HEK293 (cell line): ENCODE results near the gene GNG7.

Experiments
- GLI2 ChIP-seq: fragments of 450-650 bp; formaldehyde crosslinking; IDR thresholded peaks from 2 replicates; pipeline ENCODE4; 2017; ENCODE audit warnings: missing biosample characterization, missing genetic modification characterization, low read depth, borderline replicate concordance
- SP2 ChIP-seq: fragments of 450-650 bp; formaldehyde crosslinking; IDR thresholded peaks from 2 replicates; pipeline ENCODE4 v1.5.1; 2016; ENCODE audit warnings: missing biosample characterization, missing genetic modification characterization
- TCF7L2 ChIP-seq: IDR thresholded peaks from 2 replicates; pipeline ENCODE4 v1.6.1; 2011; ENCODE audit warnings: low read depth, mild to moderate bottlenecking, inconsistent platforms, low read length, moderate library complexity, borderline replicate concordance
- ZBTB1 ChIP-seq: fragments of 450-650 bp; formaldehyde crosslinking; IDR thresholded peaks from 2 replicates; pipeline ENCODE4 v1.5.1; 2016; ENCODE audit warnings: missing biosample characterization, missing genetic modification characterization
- ZNF202 ChIP-seq: fragments of 450-650 bp; formaldehyde crosslinking; IDR thresholded peaks from 2 replicates; pipeline ENCODE4 v1.5.1; 2016; ENCODE audit warnings: missing biosample characterization, missing genetic modification characterization, borderline replicate concordance
- ZNF23 ChIP-seq: fragments of 450-650 bp; formaldehyde crosslinking; IDR thresholded peaks from 2 replicates; pipeline ENCODE4 v1.5.1; 2016; ENCODE audit warnings: missing biosample characterization, missing genetic modification characterization, borderline replicate concordance
- ZNF324 ChIP-seq: fragments of 450-650 bp; formaldehyde crosslinking; IDR thresholded peaks from 2 replicates; pipeline ENCODE4 v1.5.1; 2016; ENCODE audit warnings: missing biosample characterization, missing genetic modification characterization
- ZNF416 ChIP-seq: fragments of 450-650 bp; formaldehyde crosslinking; IDR thresholded peaks from 2 replicates; pipeline ENCODE4 v1.5.1; 2016; ENCODE audit warnings: missing biosample characterization, missing genetic modification characterization
- ZNF624 ChIP-seq: fragments of 450-650 bp; formaldehyde crosslinking; IDR thresholded peaks from 2 replicates; pipeline ENCODE4 v1.5.1; 2017; ENCODE audit warnings: missing biosample characterization, missing genetic modification characterization
- ZNF626 ChIP-seq: fragments of 450-650 bp; sonication (Bioruptor Pico); formaldehyde crosslinking; IDR thresholded peaks from 2 replicates; pipeline ENCODE4 v1.5.1; 2018; ENCODE audit warnings: missing biosample characterization, missing genetic modification characterization, inconsistent platforms
- ZNF747 ChIP-seq: fragments of 450-650 bp; formaldehyde crosslinking; IDR thresholded peaks from 2 replicates; pipeline ENCODE4 v1.5.1; 2016; ENCODE audit warnings: missing biosample characterization, missing genetic modification characterization
- TF ChIP-seq, protein P1 (sequence below): fragments of 450-650 bp; formaldehyde crosslinking; IDR thresholded peaks from 2 replicates; pipeline ENCODE4 v1.5.1; 2016; ENCODE audit warnings: missing biosample characterization, missing genetic modification characterization
- TF ChIP-seq, protein P2 (sequence below): fragments of 450-650 bp; formaldehyde crosslinking; optimal IDR thresholded peaks from 2 replicates; pipeline ENCODE3; 2016; ENCODE audit warnings: missing biosample characterization, mild to moderate bottlenecking, missing genetic modification characterization

DNA sequence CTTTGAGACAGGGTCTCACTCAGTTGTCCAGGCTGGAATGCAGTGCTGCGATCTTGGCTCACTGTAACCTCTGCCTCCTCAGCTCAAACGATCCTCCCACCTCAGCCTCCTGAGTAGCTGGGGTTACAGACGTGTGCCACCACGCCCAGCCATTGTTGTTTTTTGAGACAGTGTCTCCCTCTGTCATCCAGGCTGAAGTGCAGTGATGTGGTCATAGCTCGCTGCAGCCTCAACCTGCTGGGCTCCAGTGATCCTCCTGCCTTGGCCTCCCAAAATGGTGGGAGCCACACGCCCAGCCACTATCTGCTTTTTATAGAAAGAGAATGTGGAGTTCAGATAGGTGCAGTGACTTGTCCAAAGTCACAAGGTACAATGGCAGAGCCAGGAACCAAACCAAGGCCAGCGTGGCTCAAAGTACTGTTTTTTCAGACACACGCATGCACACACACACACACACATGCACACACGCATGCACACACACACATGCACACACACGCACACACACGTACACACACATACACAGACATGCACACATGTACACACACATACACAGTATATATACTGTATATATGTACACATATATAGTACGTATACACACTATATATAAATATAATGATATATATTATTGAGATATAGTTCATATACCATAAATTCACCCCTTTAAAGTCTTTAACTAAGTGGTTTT is 220.0 kb downstream of the GNG7 start:
- TF ChIP-seq ZBTB1 (tag by site-specific recombination) (no peak), TCF7L2 (no peak), ZNF626 (tag by site-specific recombination) (no peak), ZNF324 (no peak), ZNF747 (tag by site-specific recombination) (no peak), ZNF416 (no peak), SP2 (tag by site-specific recombination) (no peak), ZNF624 (no peak), ZNF202 (tag by site-specific recombination) (no peak), GLI2 (no peak), ZNF23 (no peak)
- TF ChIP-seq, protein P1, sequence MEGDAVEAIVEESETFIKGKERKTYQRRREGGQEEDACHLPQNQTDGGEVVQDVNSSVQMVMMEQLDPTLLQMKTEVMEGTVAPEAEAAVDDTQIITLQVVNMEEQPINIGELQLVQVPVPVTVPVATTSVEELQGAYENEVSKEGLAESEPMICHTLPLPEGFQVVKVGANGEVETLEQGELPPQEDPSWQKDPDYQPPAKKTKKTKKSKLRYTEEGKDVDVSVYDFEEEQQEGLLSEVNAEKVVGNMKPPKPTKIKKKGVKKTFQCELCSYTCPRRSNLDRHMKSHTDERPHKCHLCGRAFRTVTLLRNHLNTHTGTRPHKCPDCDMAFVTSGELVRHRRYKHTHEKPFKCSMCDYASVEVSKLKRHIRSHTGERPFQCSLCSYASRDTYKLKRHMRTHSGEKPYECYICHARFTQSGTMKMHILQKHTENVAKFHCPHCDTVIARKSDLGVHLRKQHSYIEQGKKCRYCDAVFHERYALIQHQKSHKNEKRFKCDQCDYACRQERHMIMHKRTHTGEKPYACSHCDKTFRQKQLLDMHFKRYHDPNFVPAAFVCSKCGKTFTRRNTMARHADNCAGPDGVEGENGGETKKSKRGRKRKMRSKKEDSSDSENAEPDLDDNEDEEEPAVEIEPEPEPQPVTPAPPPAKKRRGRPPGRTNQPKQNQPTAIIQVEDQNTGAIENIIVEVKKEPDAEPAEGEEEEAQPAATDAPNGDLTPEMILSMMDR (tag by site-specific recombination), result no peak
- TF ChIP-seq, protein P2, sequence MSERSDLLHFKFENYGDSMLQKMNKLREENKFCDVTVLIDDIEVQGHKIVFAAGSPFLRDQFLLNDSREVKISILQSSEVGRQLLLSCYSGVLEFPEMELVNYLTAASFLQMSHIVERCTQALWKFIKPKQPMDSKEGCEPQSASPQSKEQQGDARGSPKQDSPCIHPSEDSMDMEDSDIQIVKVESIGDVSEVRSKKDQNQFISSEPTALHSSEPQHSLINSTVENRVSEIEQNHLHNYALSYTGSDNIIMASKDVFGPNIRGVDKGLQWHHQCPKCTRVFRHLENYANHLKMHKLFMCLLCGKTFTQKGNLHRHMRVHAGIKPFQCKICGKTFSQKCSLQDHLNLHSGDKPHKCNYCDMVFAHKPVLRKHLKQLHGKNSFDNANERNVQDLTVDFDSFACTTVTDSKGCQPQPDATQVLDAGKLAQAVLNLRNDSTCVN (tag by site-specific recombination), result no peak
